ENCODE data around the gene CTAG1A. TPM values are rescaled to one million over a fixed set of nuclear protein-coding genes. Genes with fewer than 3 reads are reported as not detected.
A peak's percentile ranks its signal among the peaks of the same experiment; 100 is the strongest.
"Not testable (repeated sequence)": the region's sequence is repeated elsewhere in the genome, so short reads cannot be mapped to it uniquely, and the experiment has no call there.

CTAG1A gene
- total and polyA plus RNA-seq, 7 experiments from 2014 or later: not detected

DNA sequence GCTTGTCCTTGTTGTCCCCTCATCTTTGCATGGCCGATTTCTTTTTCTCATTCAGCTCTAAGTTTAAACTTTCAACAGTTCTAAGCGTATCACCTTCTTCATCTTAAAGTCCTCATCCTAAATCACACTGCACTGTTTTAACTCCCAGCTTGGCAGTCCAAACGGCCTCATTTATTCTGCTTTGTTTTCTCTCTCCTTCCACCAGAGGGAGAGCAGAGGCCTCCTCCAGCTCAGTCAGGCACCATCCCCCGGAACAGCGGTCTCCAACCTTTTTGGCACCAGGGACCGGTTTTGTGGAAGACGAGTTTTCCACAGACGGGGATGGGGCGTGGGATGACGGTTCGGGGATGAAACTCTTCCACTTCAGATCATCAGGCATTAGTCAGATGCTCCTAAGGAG, 14.6 kb upstream of the CTAG1A start:
- H3K4me1 ChIP-seq (ENCODE audit: control insufficient read depth in 2 of 2, insufficient read depth in 2 of 2, low read length in 2 of 2); H3K36me3 Mint-ChIP-seq; ATAC-seq; CTCF ChIA-PET; H3K27me3 Mint-ChIP-seq; H3K36me3 ChIP-seq (ENCODE audit: control insufficient read depth in 2 of 3, insufficient read depth in 3 of 3, low read length in 3 of 3); H3K27ac ChIP-seq (ENCODE audit: low read depth, low read length); H3K9me3 Mint-ChIP-seq; H3K4me3 ChIP-seq (ENCODE audit: low read length); H3K4me1 Mint-ChIP-seq; H3K27ac Mint-ChIP-seq; DNase-seq; intact Hi-C loops (cut with micrococcal nuclease); H3K9me3 ChIP-seq (ENCODE audit: control insufficient read depth in 2 of 3, low read length in 3 of 3); H3K27me3 ChIP-seq (ENCODE audit: control insufficient read depth in 2 of 2, insufficient read depth in 2 of 2, low read length in 2 of 2); POLR2A ChIA-PET; H3K4me3 Mint-ChIP-seq: not testable (repeated sequence)

DNA sequence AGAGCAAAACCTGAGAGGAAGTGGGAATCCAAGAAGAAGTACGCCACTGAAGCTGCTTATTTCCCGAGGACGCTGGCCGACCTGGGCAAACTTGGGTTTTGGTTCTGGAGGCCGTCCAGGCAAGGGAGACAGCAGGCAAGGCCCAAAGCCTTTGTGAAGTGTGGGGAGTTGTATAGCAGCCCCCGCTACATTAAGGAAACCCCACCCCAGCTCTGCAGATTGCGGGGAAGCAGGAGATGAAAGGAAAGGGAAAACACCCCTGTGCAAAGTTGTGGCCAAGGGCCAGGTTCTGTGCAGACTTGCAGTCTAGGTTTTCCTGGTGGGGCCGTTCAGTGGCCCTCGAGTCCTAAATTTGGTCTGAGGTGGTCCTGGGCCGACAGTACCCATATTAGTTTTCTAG, 11.9 kb upstream of the CTAG1A start:
- H3K4me1 Mint-ChIP-seq; H3K4me1 ChIP-seq (ENCODE audit: control insufficient read depth in 2 of 2, insufficient read depth in 2 of 2, low read length in 2 of 2); ATAC-seq; intact Hi-C loops (cut with micrococcal nuclease); H3K27me3 ChIP-seq (ENCODE audit: control insufficient read depth in 2 of 2, insufficient read depth in 2 of 2, low read length in 2 of 2); H3K27me3 Mint-ChIP-seq; H3K36me3 ChIP-seq (ENCODE audit: control insufficient read depth in 2 of 3, insufficient read depth in 3 of 3, low read length in 3 of 3); H3K4me3 ChIP-seq (ENCODE audit: low read length); POLR2A ChIA-PET; H3K36me3 Mint-ChIP-seq; H3K9me3 ChIP-seq (ENCODE audit: control insufficient read depth in 2 of 3, low read length in 3 of 3); H3K4me3 Mint-ChIP-seq; H3K27ac ChIP-seq (ENCODE audit: low read depth, low read length); DNase-seq; CTCF ChIA-PET; H3K27ac Mint-ChIP-seq; H3K9me3 Mint-ChIP-seq: not testable (repeated sequence)

DNA sequence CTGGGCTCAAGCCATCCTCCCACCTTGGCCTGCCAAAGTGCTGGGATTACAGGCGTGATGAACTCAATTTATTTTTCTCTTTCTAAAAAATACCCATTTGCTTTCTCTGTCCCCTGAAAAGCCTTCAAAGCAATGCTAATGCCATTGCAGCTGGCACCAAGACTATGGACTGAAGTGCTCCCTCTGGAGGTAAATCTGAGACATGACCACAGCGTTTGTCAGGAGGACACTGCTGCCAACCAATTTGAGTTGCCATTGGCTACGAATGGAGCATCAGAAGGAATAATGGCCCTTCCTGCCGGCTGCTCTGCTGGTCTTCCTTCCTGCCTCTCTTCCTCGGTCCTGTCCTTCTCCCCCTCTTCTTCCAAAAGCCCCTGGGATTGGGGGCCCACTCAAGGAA, 9.9 kb upstream of the CTAG1A start:
- H3K27me3 ChIP-seq (ENCODE audit: control insufficient read depth in 2 of 2, insufficient read depth in 2 of 2, low read length in 2 of 2); H3K36me3 ChIP-seq (ENCODE audit: control insufficient read depth in 2 of 3, insufficient read depth in 3 of 3, low read length in 3 of 3); DNase-seq; H3K36me3 Mint-ChIP-seq; H3K9me3 ChIP-seq (ENCODE audit: control insufficient read depth in 2 of 3, low read length in 3 of 3); H3K27me3 Mint-ChIP-seq; H3K4me3 ChIP-seq (ENCODE audit: low read length); H3K27ac Mint-ChIP-seq; H3K4me1 Mint-ChIP-seq; POLR2A ChIA-PET; intact Hi-C loops (cut with micrococcal nuclease); CTCF ChIA-PET; H3K27ac ChIP-seq (ENCODE audit: low read depth, low read length); H3K4me3 Mint-ChIP-seq; H3K9me3 Mint-ChIP-seq; H3K4me1 ChIP-seq (ENCODE audit: control insufficient read depth in 2 of 2, insufficient read depth in 2 of 2, low read length in 2 of 2): not testable (repeated sequence)
- ATAC-seq: peak; percentile 72

DNA sequence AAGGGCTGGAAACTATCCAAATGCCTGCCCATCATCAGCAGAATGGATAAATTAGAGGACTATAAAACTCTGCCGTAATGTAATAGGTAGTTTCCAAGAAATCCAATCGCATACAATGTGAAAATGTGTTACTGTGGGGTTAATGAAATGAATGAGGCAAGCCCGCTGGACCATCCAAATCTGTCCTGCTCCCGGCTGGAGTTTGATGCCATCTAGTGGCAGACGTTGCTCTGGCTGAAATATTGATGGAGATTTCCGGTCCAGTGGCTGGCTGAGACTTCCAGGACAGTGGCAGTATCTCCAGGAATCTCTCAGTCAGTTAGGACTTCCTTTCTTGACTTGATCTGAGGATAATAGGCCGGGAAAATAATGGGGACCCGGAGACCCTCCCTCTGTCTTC, 1.9 kb upstream of the CTAG1A start:
- H3K4me1 ChIP-seq (ENCODE audit: control insufficient read depth in 2 of 2, insufficient read depth in 2 of 2, low read length in 2 of 2); H3K36me3 ChIP-seq (ENCODE audit: control insufficient read depth in 2 of 3, insufficient read depth in 3 of 3, low read length in 3 of 3); intact Hi-C loops (cut with micrococcal nuclease); H3K27me3 Mint-ChIP-seq; H3K36me3 Mint-ChIP-seq; H3K9me3 ChIP-seq (ENCODE audit: control insufficient read depth in 2 of 3, low read length in 3 of 3); H3K4me3 ChIP-seq (ENCODE audit: low read length); H3K4me1 Mint-ChIP-seq; H3K4me3 Mint-ChIP-seq; H3K27me3 ChIP-seq (ENCODE audit: control insufficient read depth in 2 of 2, insufficient read depth in 2 of 2, low read length in 2 of 2); DNase-seq; H3K27ac Mint-ChIP-seq; H3K9me3 Mint-ChIP-seq; CTCF ChIA-PET; H3K27ac ChIP-seq (ENCODE audit: low read depth, low read length); POLR2A ChIA-PET; ATAC-seq: not testable (repeated sequence)

GRCh38 chrX:154590415-154590814, 5.5 kb downstream of the CTAG1A start:
- H3K4me3 ChIP-seq (ENCODE audit: low read length); DNase-seq; ATAC-seq; H3K4me1 ChIP-seq (ENCODE audit: control insufficient read depth in 2 of 2, insufficient read depth in 2 of 2, low read length in 2 of 2); H3K27me3 ChIP-seq (ENCODE audit: control insufficient read depth in 2 of 2, insufficient read depth in 2 of 2, low read length in 2 of 2); H3K27me3 Mint-ChIP-seq; H3K36me3 ChIP-seq (ENCODE audit: control insufficient read depth in 2 of 3, insufficient read depth in 3 of 3, low read length in 3 of 3); H3K36me3 Mint-ChIP-seq; CTCF ChIA-PET; H3K4me1 Mint-ChIP-seq; intact Hi-C loops (cut with micrococcal nuclease); H3K9me3 ChIP-seq (ENCODE audit: control insufficient read depth in 2 of 3, low read length in 3 of 3); H3K27ac ChIP-seq (ENCODE audit: low read depth, low read length); POLR2A ChIA-PET; H3K4me3 Mint-ChIP-seq; H3K27ac Mint-ChIP-seq: not testable (repeated sequence)
- H3K9me3 Mint-ChIP-seq: peaks cover 0 to 13% (median 0%) of the 10 kb centered on the region in 11 donors

DNA sequence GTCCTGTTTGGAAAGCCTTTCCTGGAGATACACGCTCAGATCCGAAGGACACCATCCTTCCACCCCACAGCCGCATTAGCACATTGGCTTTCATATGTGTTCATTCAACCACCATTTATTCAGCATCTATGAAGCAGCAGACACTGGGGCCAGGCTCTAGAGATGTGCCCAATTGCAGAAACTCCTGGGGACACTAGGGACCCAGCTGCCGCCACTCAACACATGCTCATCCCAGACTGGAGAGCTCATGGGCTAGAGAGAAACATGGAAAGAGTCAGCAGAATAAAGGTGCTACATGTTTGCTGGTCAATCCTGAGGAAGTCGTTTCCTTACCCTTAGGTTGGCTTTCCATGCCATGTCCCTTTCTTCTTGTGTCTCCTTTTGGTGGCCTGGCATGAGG, 7.6 kb downstream of the CTAG1A start:
- DNase-seq: no peak

GRCh38 chrX:154593201-154593600, 8.3 kb downstream of the CTAG1A start:
- Histone ChIP-seq H3K4me3 (ENCODE audit: low read length) (no peak overlapping the region), H3K27me3 (ENCODE audit: control insufficient read depth in 2 of 2, insufficient read depth in 2 of 2, low read length in 2 of 2) (no peaks in the 10 kb centered on the region), H3K27ac (ENCODE audit: low read depth, low read length) (no peak overlapping the region), H3K36me3 (ENCODE audit: control insufficient read depth in 2 of 3, insufficient read depth in 3 of 3, low read length in 3 of 3) (no peaks in the 10 kb centered on the region), H3K4me1 (ENCODE audit: control insufficient read depth in 2 of 2, insufficient read depth in 2 of 2, low read length in 2 of 2) (peaks cover 0 to 6% of the 10 kb centered on the region in 2 donors), H3K9me3 (ENCODE audit: control insufficient read depth in 2 of 3, low read length in 3 of 3) (no peaks in the 10 kb centered on the region)
- POLR2A ChIA-PET: no interaction called here
- H3K4me1 Mint-ChIP-seq: peaks cover 0 to 7% (median 0%) of the 10 kb centered on the region in 7 donors
- no peak overlapping the region for H3K4me3 Mint-ChIP-seq
- CTCF ChIA-PET: no interaction called here
- peaks cover 0 to 4% (median 0%) of the 10 kb centered on the region in 5 donors for H3K36me3 Mint-ChIP-seq
- DNase-seq: no peak
- H3K27ac Mint-ChIP-seq: no peak overlapping the region
- ATAC-seq: no peak
- peaks cover 0 to 13% (median 2%) of the 10 kb centered on the region in 11 donors for H3K9me3 Mint-ChIP-seq
- intact Hi-C loops (cut with micrococcal nuclease): no loop called here
- H3K27me3 Mint-ChIP-seq: peaks cover 0 to 12% (median 0%) of the 10 kb centered on the region in 5 donors

More for the DNA sequence above, 7.6 kb downstream of the CTAG1A start:
- H3K27me3 ChIP-seq (ENCODE audit: control insufficient read depth in 2 of 2, insufficient read depth in 2 of 2, low read length in 2 of 2): no peaks in the 10 kb centered on the region
- no peaks in the 10 kb centered on the region for H3K9me3 ChIP-seq (ENCODE audit: control insufficient read depth in 2 of 3, low read length in 3 of 3)
- peaks cover 0 to 6% of the 10 kb centered on the region in 2 donors for H3K4me1 ChIP-seq (ENCODE audit: control insufficient read depth in 2 of 2, insufficient read depth in 2 of 2, low read length in 2 of 2)
- no peak overlapping the region for H3K4me3 ChIP-seq (ENCODE audit: low read length)
- ATAC-seq: no peak
- H3K4me1 Mint-ChIP-seq: peaks cover 0 to 7% (median 0%) of the 10 kb centered on the region in 7 donors
- no peak overlapping the region for H3K27ac ChIP-seq (ENCODE audit: low read depth, low read length)
- intact Hi-C loops (cut with micrococcal nuclease): no loop called here
- no peak overlapping the region for H3K4me3 Mint-ChIP-seq
- H3K27ac Mint-ChIP-seq: no peak overlapping the region
- H3K27me3 Mint-ChIP-seq: peaks cover 0 to 9% (median 0%) of the 10 kb centered on the region in 5 donors
- no peaks in the 10 kb centered on the region for H3K36me3 ChIP-seq (ENCODE audit: control insufficient read depth in 2 of 3, insufficient read depth in 3 of 3, low read length in 3 of 3)
- H3K9me3 Mint-ChIP-seq: peaks cover 0 to 13% (median 2%) of the 10 kb centered on the region in 11 donors
- H3K36me3 Mint-ChIP-seq: peaks cover 0 to 4% (median 0%) of the 10 kb centered on the region in 5 donors
- ChIA-PET CTCF (interaction anchor here (1.3 kb wide), 1 partner anchor 124 kb away, joined by 5 read pairs; no protein-coding TSS in a partner anchor), POLR2A (no interaction called here)

All from naive thymus-derived CD4-positive, alpha-beta T cell (primary cell).